OCI-LY1 (cell line): Measurements from ENCODE around the gene MED28.

ENCODE experiments used
- H2AFZ ChIP-seq: fragments of 200-600 bp; sonication (generic), shearing (Covaris generic); 2 replicates; pipeline ENCODE4 v1.6.0; 2014; ENCODE audit warnings: antibody characterized with exemption, mild to moderate bottlenecking, low read length
- H3F3A ChIP-seq: fragments of 200-600 bp; sonication (generic), shearing (Covaris generic); 2 replicates; pipeline ENCODE4 v1.6.0; 2014; ENCODE audit warnings: mild to moderate bottlenecking, antibody characterized with exemption, low read length, moderate library complexity; ENCODE audit not compliant: insufficient read depth
- H3K27ac ChIP-seq: fragments of 200-600 bp; sonication (generic); 2 replicates; pipeline ENCODE4 v1.5.1; 2014; ENCODE audit warnings: low read length, mixed run types, mild to moderate bottlenecking, low read depth; ENCODE audit not compliant: poor library complexity, severe bottlenecking
- H3K27me3 ChIP-seq: fragments of 200-600 bp; sonication (generic); 2 replicates; pipeline ENCODE4 v1.6.0; 2014; ENCODE audit warnings: antibody characterized with exemption, mild to moderate bottlenecking, low read length, moderate library complexity; ENCODE audit not compliant: insufficient read depth
- H3K36me3 ChIP-seq: fragments of 200-600 bp; sonication (generic); 2 replicates; pipeline ENCODE4 v1.6.1; 2014; ENCODE audit warnings: mild to moderate bottlenecking, antibody characterized with exemption, low read length, moderate library complexity, mixed read lengths; ENCODE audit not compliant: insufficient read depth
- H3K4me1 ChIP-seq: fragments of 200-600 bp; sonication (generic); 2 replicates; pipeline ENCODE4 v1.5.1; 2014; ENCODE audit warnings: mild to moderate bottlenecking, low read length, moderate library complexity; ENCODE audit not compliant: insufficient read depth, severe bottlenecking
- H3K4me2 ChIP-seq: fragments of 200-600 bp; sonication (generic), shearing (Covaris generic); 2 replicates; pipeline ENCODE4 v1.6.1; 2014; ENCODE audit warnings: low read length
- H3K4me3 ChIP-seq: fragments of 200-600 bp; sonication (generic); 2 replicates; pipeline ENCODE4 v1.5.1; 2014; ENCODE audit warnings: low read length, low read depth, mild to moderate bottlenecking, mixed read lengths; ENCODE audit not compliant: poor library complexity, severe bottlenecking
- H3K79me2 ChIP-seq: fragments of 200-600 bp; shearing (Covaris generic); 2 replicates; pipeline ENCODE4 v1.6.1; 2016; ENCODE audit warnings: mixed run types, low read length, mixed read lengths; ENCODE audit not compliant: insufficient read depth
- H3K9ac ChIP-seq: fragments of 200-600 bp; sonication (generic), shearing (Covaris generic); 2 replicates; pipeline ENCODE4 v1.6.1; 2014; ENCODE audit warnings: mild to moderate bottlenecking, low read length, mixed read lengths
- H3K9me2 ChIP-seq: fragments of 200-600 bp; sonication (generic), shearing (Covaris generic); 2 replicates; pipeline ENCODE4 v1.6.1; 2014; ENCODE audit warnings: low read depth, mild to moderate bottlenecking, low read length, mixed read lengths
- H3K9me3 ChIP-seq: fragments of 200-600 bp; shearing (Covaris generic); 2 replicates; pipeline ENCODE4 v1.6.1; 2014; ENCODE audit warnings: low read length, mixed read lengths
- H4K20me1 ChIP-seq: fragments of 200-600 bp; sonication (generic), shearing (Covaris generic); 2 replicates; pipeline ENCODE4 v1.6.0; 2016; ENCODE audit warnings: mild to moderate bottlenecking, low read length; ENCODE audit not compliant: insufficient read depth
- EZH2 ChIP-seq: fragments of 200-600 bp; sonication (generic), shearing (Covaris generic); IDR thresholded peaks from 2 replicates; pipeline ENCODE4 v1.8.0; 2017; ENCODE audit warnings: borderline replicate concordance, mixed run types, mild to moderate bottlenecking, antibody characterized with exemption, low read length, moderate library complexity, mixed read lengths
- TF ChIP-seq, protein P1 (sequence below): fragments of 200-600 bp; sonication (generic), shearing (Covaris generic); IDR thresholded peaks from 2 replicates; pipeline ENCODE4 v1.5.1; 2017; ENCODE audit warnings: mild to moderate bottlenecking, antibody characterized with exemption, low read length, moderate library complexity, mixed read lengths

Gene MED28

GRCh38 chr4:17667253-17667652 lies 52.8 kb downstream of the MED28 start:
- H3K79me2 ChIP-seq: no peaks in the 10 kb centered on the region
- no peak overlapping the region for H2AFZ ChIP-seq
- no peaks in the 10 kb centered on the region for H4K20me1 ChIP-seq
- no peaks in the 10 kb centered on the region for H3F3A ChIP-seq
- no peaks in the 10 kb centered on the region for H3K36me3 ChIP-seq
- H3K9ac ChIP-seq: no peak overlapping the region
- H3K27me3 ChIP-seq: no peaks in the 10 kb centered on the region
- no peaks in the 10 kb centered on the region for H3K9me2 ChIP-seq
- H3K4me2 ChIP-seq: no peak overlapping the region
- H3K4me1 ChIP-seq: peaks cover 17% of the 10 kb centered on the region
- no peak overlapping the region for H3K27ac ChIP-seq
- no peak overlapping the region for H3K4me3 ChIP-seq
- no peaks in the 10 kb centered on the region for H3K9me3 ChIP-seq
- no peak for TF ChIP-seq EZH2
- TF ChIP-seq, protein P1, sequence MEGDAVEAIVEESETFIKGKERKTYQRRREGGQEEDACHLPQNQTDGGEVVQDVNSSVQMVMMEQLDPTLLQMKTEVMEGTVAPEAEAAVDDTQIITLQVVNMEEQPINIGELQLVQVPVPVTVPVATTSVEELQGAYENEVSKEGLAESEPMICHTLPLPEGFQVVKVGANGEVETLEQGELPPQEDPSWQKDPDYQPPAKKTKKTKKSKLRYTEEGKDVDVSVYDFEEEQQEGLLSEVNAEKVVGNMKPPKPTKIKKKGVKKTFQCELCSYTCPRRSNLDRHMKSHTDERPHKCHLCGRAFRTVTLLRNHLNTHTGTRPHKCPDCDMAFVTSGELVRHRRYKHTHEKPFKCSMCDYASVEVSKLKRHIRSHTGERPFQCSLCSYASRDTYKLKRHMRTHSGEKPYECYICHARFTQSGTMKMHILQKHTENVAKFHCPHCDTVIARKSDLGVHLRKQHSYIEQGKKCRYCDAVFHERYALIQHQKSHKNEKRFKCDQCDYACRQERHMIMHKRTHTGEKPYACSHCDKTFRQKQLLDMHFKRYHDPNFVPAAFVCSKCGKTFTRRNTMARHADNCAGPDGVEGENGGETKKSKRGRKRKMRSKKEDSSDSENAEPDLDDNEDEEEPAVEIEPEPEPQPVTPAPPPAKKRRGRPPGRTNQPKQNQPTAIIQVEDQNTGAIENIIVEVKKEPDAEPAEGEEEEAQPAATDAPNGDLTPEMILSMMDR: no peak

GRCh38 chr4:17667653-17668201 lies 53.3 kb downstream of the MED28 start:
- Histone ChIP-seq H3K4me2 (no peak overlapping the region), H3K9me3 (no peaks in the 10 kb centered on the region), H4K20me1 (no peaks in the 10 kb centered on the region), H3K4me1 (peaks cover 17% of the 10 kb centered on the region), H3F3A (no peaks in the 10 kb centered on the region), H3K9ac (no peak overlapping the region), H3K27ac (no peak overlapping the region), H2AFZ (no peak overlapping the region), H3K4me3 (no peak overlapping the region), H3K9me2 (no peaks in the 10 kb centered on the region), H3K79me2 (no peaks in the 10 kb centered on the region), H3K36me3 (no peaks in the 10 kb centered on the region), H3K27me3 (no peaks in the 10 kb centered on the region)
- TF ChIP-seq EZH2: no peak
- TF ChIP-seq, protein P1: no peak

GRCh38 chr4:17670423-17670822 lies 56.0 kb downstream of the MED28 start:
- Histone ChIP-seq H3K9me2 (no peaks in the 10 kb centered on the region), H3K27ac (no peak overlapping the region), H4K20me1 (no peaks in the 10 kb centered on the region), H3K4me3 (no peak overlapping the region), H2AFZ (no peak overlapping the region), H3K4me2 (no peak overlapping the region), H3K27me3 (no peaks in the 10 kb centered on the region), H3K9ac (no peak overlapping the region), H3F3A (no peaks in the 10 kb centered on the region), H3K79me2 (no peaks in the 10 kb centered on the region), H3K4me1 (peaks cover 7% of the 10 kb centered on the region), H3K36me3 (no peaks in the 10 kb centered on the region), H3K9me3 (no peaks in the 10 kb centered on the region)
- TF ChIP-seq EZH2: no peak
- TF ChIP-seq, protein P1: no peak
